GM23338 (cell line): ENCODE data around the gene C17orf107. TPM values are rescaled to one million over a fixed set of nuclear protein-coding genes. Genes with fewer than 3 reads are reported as not detected.

Experiments
- ATAC-seq: fragments of 200-7000 bp; cut with Tn5 transposase; 3 replicates; pipeline ENCODE4 v1.9.1; 2020
- DNase-seq: peaks from one replicate; pipeline ENCODE4 v3.0.0-alpha.2; 2015; ENCODE audit warnings: low spot score
- H2AFZ ChIP-seq: fragments of 200-600 bp; sonication (generic); 2 replicates; pipeline ENCODE4 v1.8.0; 2016; ENCODE audit warnings: antibody characterized with exemption, mild to moderate bottlenecking, moderate library complexity
- H3F3A ChIP-seq: fragments of 200-600 bp; sonication (generic); replicated peaks from 2 replicates; pipeline ENCODE4 v1.8.0; 2017; ENCODE audit warnings: antibody characterized with exemption, mixed run types, low read depth
- H3K27ac ChIP-seq: fragments of 200-600 bp; sonication (generic); 2 replicates; pipeline ENCODE4 v1.6.1; 2016; ENCODE audit warnings: low read depth
- H3K27me3 ChIP-seq: fragments of 200-600 bp; sonication (generic); 2 replicates; pipeline ENCODE4 v1.8.0; 2016; ENCODE audit warnings: mild to moderate bottlenecking, mixed run types, moderate library complexity; ENCODE audit not compliant: insufficient read depth
- H3K36me3 ChIP-seq: fragments of 200-600 bp; sonication (generic); 2 replicates; pipeline ENCODE4 v1.8.0; 2016; ENCODE audit warnings: mild to moderate bottlenecking; ENCODE audit not compliant: insufficient read depth
- H3K4me1 ChIP-seq: fragments of 200-600 bp; sonication (generic); 2 replicates; pipeline ENCODE4 v1.8.0; 2016; ENCODE audit warnings: mild to moderate bottlenecking, moderate library complexity; ENCODE audit not compliant: insufficient read depth
- H3K4me2 ChIP-seq: fragments of 200-600 bp; sonication (generic); 2 replicates; pipeline ENCODE4 v1.7.1; 2017; ENCODE audit warnings: mixed run types
- H3K4me3 ChIP-seq: fragments of 200-600 bp; sonication (generic); 2 replicates; pipeline ENCODE4 v1.6.1; 2016; ENCODE audit warnings: mixed run types
- H3K79me2 ChIP-seq: fragments of 200-600 bp; sonication (generic); replicated peaks from 2 replicates; pipeline ENCODE4 v1.8.0; 2017; ENCODE audit warnings: mild to moderate bottlenecking; ENCODE audit not compliant: insufficient read depth
- H3K9me2 ChIP-seq: fragments of 200-600 bp; sonication (generic); 2 replicates; pipeline ENCODE4 v1.8.0; 2017; ENCODE audit not compliant: insufficient read depth
- H4K20me1 ChIP-seq: fragments of 200-600 bp; sonication (generic); replicated peaks from 2 replicates; pipeline ENCODE4 v1.8.0; 2017; ENCODE audit warnings: mild to moderate bottlenecking; ENCODE audit not compliant: insufficient read depth
- H3K27ac Mint-ChIP-seq: 2 replicates; pipeline ENCODE4 v1.8.0; 2020; ENCODE audit warnings: inconsistent platforms, mild to moderate bottlenecking, moderate library complexity, mixed read lengths
- H3K27me3 Mint-ChIP-seq: 3 replicates; pipeline ENCODE4 v1.8.0; 2022; ENCODE audit warnings: low read depth, mild to moderate bottlenecking, moderate library complexity, mixed read lengths, inconsistent platforms; ENCODE audit not compliant: insufficient read depth, poor library complexity
- H3K36me3 Mint-ChIP-seq: 3 replicates; pipeline ENCODE4 v1.8.0; 2021; ENCODE audit warnings: low read depth, mild to moderate bottlenecking, inconsistent platforms, moderate library complexity, mixed read lengths
- H3K4me1 Mint-ChIP-seq: 3 replicates; pipeline ENCODE4 v1.8.0; 2020; ENCODE audit warnings: mild to moderate bottlenecking, inconsistent platforms, mixed read lengths
- H3K4me3 Mint-ChIP-seq: 3 replicates; pipeline ENCODE4 v1.8.0; 2021; ENCODE audit warnings: moderate library complexity, mild to moderate bottlenecking, inconsistent platforms, mixed read lengths
- H3K9me3 Mint-ChIP-seq: 3 replicates; pipeline ENCODE4 v1.8.0; 2020; ENCODE audit warnings: moderate library complexity, mild to moderate bottlenecking, inconsistent platforms, mixed read lengths
- CREB1 ChIP-seq: fragments of 250-450 bp; sonication (Bioruptor Pico); IDR thresholded peaks from 2 replicates; pipeline ENCODE4 v1.5.0; 2020; ENCODE audit warnings: low read depth, mild to moderate bottlenecking, moderate library complexity
- CTCF ChIP-seq, 2 experiments: fragments of 200-600 bp in 1 of 2; sonication (generic) in 1 of 2; conservative IDR thresholded peaks; 2 replicates each; pipeline versions ENCODE4 v1.5.1 to v1.6.1; 2016 to 2017; ENCODE audit warnings: antibody characterized with exemption in 2 of 2, low read depth in 2 of 2, mild to moderate bottlenecking in 2 of 2, moderate library complexity in 1 of 2
- ETS1 ChIP-seq: IDR thresholded peaks from 2 replicates; pipeline ENCODE4 v1.6.1; 2016; ENCODE audit warnings: antibody characterized with exemption
- EZH2 ChIP-seq: fragments of 200-600 bp; sonication (generic); IDR thresholded peaks from one replicate; pipeline ENCODE4 v1.8.0; 2017; ENCODE audit warnings: antibody characterized with exemption, mild to moderate bottlenecking, low read depth; ENCODE audit not compliant: unreplicated experiment
- EZH2phosphoT487 ChIP-seq: fragments of 200-600 bp; sonication (generic); IDR thresholded peaks from one replicate; pipeline ENCODE4 v1.8.1; 2018; ENCODE audit warnings: antibody characterized with exemption; ENCODE audit not compliant: unreplicated experiment
- JUNB ChIP-seq: IDR thresholded peaks from one replicate; pipeline ENCODE4 v1.6.1; 2016; ENCODE audit warnings: antibody characterized with exemption; ENCODE audit not compliant: unreplicated experiment
- NANOG ChIP-seq: IDR thresholded peaks from 2 replicates; pipeline ENCODE4 v1.6.1; 2016; ENCODE audit warnings: antibody characterized with exemption, borderline replicate concordance
- POLR2AphosphoS5 ChIP-seq: IDR thresholded peaks from 2 replicates; pipeline ENCODE4 v1.6.1; 2016; ENCODE audit warnings: antibody characterized with exemption, low read depth
- STAT1 ChIP-seq: IDR thresholded peaks from one replicate; pipeline ENCODE4 v1.6.1; 2016; ENCODE audit warnings: antibody characterized with exemption; ENCODE audit not compliant: unreplicated experiment
- ZNF114 ChIP-seq: fragments of 250-450 bp; sonication (Bioruptor Pico); IDR thresholded peaks from 2 replicates; pipeline ENCODE4 v1.5.0; 2020; ENCODE audit warnings: mild to moderate bottlenecking, moderate library complexity
- ZNF331 ChIP-seq: fragments of 250-450 bp; sonication (Bioruptor Pico); IDR thresholded peaks from 2 replicates; pipeline ENCODE4 v1.5.0; 2020; ENCODE audit warnings: low read depth, mild to moderate bottlenecking, moderate library complexity
- ZNF462 ChIP-seq: fragments of 250-450 bp; sonication (Bioruptor Pico); IDR thresholded peaks from 2 replicates; pipeline ENCODE4 v1.5.0; 2020; ENCODE audit warnings: mild to moderate bottlenecking, moderate library complexity
- polyA plus RNA-seq: library from polyadenylated mRNA; unstranded; fragments of >200 nt; fragmentation: Nextera tagmentation; extraction: Ambion mirVana; gene quantifications from 2 replicates; pipeline ENCODE4 v1.2.1, GENCODE V29; 2016
- total RNA-seq: library from RNA; depleted of rRNA; stranded (reverse); fragments of >200 nt; shearing (Covaris generic); gene quantifications from 2 replicates; pipeline ENCODE4 v1.2.3, GENCODE V29; 2014
- TF ChIP-seq, protein P1 (sequence below): IDR thresholded peaks from one replicate; pipeline ENCODE4 v1.6.1; 2018; ENCODE audit warnings: antibody characterized with exemption; ENCODE audit not compliant: unreplicated experiment

The C17orf107 gene
- total and polyA plus RNA-seq, 2 experiments from 2014 or later = 1.9 to 5.9 TPM

- H3K27me3 ChIP-seq = no peaks in the 10 kb centered on the region
- ATAC-seq (peak; percentile 13), DNase-seq (peak; percentile 93)
- peaks cover 40% of the 10 kb centered on the region for H3F3A ChIP-seq
- H3K79me2 ChIP-seq = peaks cover 39% of the 10 kb centered on the region
- Mint-ChIP-seq H3K27ac (peak within 1 kb of the TSS; percentile 98), H3K27me3 (peaks cover 40% of the 10 kb centered on the region), H3K4me1 (peaks cover 45% of the 10 kb centered on the region), H3K36me3 (peaks cover 43% of the 10 kb centered on the region), H3K9me3 (no peaks in the 10 kb centered on the region; the same call in 2 of the 3 replicates), H3K4me3 (peak within 1 kb of the TSS; percentile 92)
- no peak within 1 kb of the TSS for H2AFZ ChIP-seq
- H4K20me1 ChIP-seq = peaks cover 22% of the 10 kb centered on the region
- H3K9me2 ChIP-seq = no peaks in the 10 kb centered on the region
- TF ChIP-seq CTCF (conservative IDR thresholded peaks at IDR 0.05; ENCODE audit: low read depth in 2 of 2) (no peak), NANOG (no peak), EZH2 (no peak), POLR2AphosphoS5 (peak; percentile 79), ZNF114 (no peak), STAT1 (no peak), ETS1 (peak; percentile 52; the same call in 1 of the 2 replicates), EZH2phosphoT487 (no peak), ZNF462 (CRISPR knock-in tag) (no peak), CREB1 (CRISPR knock-in tag) (no peak), JUNB (no peak), ZNF331 (CRISPR knock-in tag) (no peak)
- TF ChIP-seq, protein P1, sequence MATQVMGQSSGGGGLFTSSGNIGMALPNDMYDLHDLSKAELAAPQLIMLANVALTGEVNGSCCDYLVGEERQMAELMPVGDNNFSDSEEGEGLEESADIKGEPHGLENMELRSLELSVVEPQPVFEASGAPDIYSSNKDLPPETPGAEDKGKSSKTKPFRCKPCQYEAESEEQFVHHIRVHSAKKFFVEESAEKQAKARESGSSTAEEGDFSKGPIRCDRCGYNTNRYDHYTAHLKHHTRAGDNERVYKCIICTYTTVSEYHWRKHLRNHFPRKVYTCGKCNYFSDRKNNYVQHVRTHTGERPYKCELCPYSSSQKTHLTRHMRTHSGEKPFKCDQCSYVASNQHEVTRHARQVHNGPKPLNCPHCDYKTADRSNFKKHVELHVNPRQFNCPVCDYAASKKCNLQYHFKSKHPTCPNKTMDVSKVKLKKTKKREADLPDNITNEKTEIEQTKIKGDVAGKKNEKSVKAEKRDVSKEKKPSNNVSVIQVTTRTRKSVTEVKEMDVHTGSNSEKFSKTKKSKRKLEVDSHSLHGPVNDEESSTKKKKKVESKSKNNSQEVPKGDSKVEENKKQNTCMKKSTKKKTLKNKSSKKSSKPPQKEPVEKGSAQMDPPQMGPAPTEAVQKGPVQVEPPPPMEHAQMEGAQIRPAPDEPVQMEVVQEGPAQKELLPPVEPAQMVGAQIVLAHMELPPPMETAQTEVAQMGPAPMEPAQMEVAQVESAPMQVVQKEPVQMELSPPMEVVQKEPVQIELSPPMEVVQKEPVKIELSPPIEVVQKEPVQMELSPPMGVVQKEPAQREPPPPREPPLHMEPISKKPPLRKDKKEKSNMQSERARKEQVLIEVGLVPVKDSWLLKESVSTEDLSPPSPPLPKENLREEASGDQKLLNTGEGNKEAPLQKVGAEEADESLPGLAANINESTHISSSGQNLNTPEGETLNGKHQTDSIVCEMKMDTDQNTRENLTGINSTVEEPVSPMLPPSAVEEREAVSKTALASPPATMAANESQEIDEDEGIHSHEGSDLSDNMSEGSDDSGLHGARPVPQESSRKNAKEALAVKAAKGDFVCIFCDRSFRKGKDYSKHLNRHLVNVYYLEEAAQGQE = peak; percentile 19
- peak within 1 kb of the TSS; percentile 96 for H3K4me3 ChIP-seq
- H3K27ac ChIP-seq = peak within 1 kb of the TSS; percentile 100
- peak within 1 kb of the TSS; percentile 96 for H3K4me2 ChIP-seq
- peaks cover 20% of the 10 kb centered on the region for H3K36me3 ChIP-seq
- H3K4me1 ChIP-seq = peaks cover 43% of the 10 kb centered on the region
Observed at GRCh38 chr17:4948166-4948930, 49.0 kb downstream of the C17orf107 start, which contains the start of gene PFN1. TSS of gene PFN1 (minus strand) at chr17:4948530. CDS start at chr17:4948394, 136 bp downstream.
